HG03575 (cell line): ENCODE measurements around the gene SAMD3.
"Not testable (repeated sequence)": the region's sequence is repeated elsewhere in the genome, so short reads cannot be mapped to it uniquely, and the experiment has no call there.

Experiments
- ATAC-seq: cut with Tn5 transposase; IDR thresholded peaks from one replicate; pipeline ENCODE4 v1.9.1; 2021; ENCODE audit not compliant: unreplicated experiment, insufficient number of reproducible peaks, low FRiP score; ENCODE audit errors: extremely low read depth

The SAMD3 gene

DNA sequence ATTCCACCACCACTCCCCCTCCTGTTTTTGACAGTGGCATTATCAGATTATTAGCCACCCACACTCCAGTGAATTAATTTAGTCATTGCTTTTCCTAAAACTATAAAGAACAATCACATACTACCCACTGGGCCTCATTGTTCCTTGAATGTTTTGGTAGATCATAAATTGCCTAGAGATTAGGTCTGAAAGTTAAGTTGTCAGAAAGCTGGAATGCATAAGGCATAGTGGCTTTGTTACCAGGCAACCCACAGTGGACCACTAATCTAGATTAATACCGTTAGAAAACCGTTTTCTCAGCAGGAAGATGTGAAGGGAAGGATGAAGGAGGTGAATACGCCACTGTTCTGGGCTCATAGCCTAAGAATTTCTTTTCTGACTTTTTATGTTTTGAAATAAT, 75.6 kb downstream of the SAMD3 start:
- ATAC-seq, result no peak

DNA sequence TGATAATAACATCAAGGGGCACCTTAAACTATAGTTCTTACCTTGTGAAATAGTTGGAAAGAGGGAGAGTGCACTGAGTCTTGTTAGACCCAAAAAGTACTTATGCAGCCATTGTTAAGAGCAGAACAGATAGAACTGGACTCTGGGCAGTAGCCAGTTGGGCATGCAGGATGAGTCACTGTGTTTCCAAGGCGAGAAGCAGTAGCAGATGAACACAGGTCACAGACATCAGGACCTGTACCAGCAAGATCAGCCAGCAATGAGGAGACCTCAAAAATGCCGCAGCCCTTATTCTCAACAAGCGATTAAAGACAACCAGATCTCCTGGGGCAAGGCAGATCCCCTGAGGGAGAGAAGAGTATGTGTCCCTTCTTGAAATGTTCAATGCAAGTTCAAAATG, 79.0 kb downstream of the SAMD3 start:
- no peak for ATAC-seq

- ATAC-seq, result no peak
These were observed 82.7 kb downstream of the SAMD3 start for GRCh38 chr6:130140084-130140483.

- no peak for ATAC-seq
These were observed 83.9 kb downstream of the SAMD3 start for GRCh38 chr6:130138909-130139242.

DNA sequence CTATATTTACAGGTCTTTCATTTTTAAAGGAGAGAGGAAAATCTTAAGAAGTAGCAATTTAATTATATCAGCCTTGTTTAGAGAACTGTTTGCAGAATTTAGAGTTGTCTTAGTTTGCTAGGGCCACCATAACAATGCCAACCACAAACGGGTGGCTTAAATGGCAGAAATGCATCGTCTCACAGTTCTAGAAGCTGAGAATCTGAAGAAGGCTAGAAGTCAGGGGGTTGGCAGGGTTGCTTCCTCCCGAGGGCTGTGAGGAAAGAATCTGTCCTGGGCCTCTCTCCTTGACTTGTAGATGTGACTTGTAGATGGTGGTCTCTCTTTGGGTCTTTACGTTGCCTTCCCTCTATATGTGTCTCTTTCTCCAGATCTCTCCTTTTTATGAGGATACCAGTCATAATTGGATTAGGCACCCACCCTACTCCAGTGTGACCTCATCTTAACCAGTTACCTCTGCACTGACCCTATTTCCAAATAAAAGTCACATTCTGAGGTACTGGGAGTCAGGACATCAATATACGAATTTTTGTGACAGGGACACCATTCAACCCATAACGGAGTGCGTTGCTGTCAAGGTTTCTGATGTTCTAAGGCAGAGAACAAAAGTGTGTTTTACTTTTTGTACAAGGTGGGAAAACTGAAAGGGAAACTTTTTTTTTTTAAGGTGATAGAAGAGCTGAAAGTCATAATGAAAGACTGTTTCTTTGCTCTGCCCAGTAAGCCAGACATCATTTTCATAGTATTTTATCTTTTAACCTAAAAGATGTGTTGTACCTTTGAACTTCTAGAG, 84.4 kb downstream of the SAMD3 start:
- ATAC-seq, result no peak

- no peak for ATAC-seq
These were observed 86.0 kb downstream of the SAMD3 start for GRCh38 chr6:130136798-130137197.

DNA sequence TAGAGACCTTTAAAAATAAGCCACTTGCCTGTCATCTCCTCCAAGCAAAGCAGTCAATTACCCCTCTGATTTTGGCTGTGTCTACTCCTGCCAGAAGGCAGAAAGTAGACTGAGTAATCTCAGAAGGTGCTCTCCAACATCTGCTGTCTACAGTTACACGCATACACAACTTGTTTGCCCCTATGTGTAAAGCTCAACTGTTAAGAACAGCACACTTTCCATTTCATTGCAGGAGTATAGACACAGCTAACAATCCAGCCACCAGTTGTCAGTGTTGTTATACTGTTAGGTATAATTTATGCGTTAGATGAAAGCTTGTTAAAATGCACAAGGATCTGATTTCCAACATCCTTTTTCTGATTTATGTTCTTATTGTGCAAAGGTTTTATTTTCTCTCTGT, 88.2 kb downstream of the SAMD3 start:
- no peak for ATAC-seq

DNA sequence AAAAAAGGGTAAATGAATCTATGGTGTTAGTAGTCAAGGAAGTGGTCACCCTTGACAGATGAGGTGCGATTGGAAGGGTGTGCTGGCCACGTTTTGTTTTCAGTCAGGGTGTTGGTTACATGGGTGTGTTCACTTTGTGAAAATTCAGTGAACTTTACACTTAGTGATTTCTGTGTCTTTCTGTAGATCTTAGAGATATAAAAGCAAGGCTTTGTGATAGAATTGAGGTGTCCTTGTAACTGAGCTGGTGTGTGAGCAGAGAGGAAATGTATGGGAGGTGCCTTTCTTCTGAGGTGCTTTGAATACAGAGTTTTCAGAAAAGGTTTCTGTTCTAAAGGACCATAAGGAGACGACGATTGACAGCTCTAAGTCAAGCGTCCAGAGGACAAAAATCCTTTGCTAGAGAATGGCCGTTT, 90.5 kb downstream of the SAMD3 start:
- peak; percentile 64 for ATAC-seq

- no peak for ATAC-seq
These were observed 92.9 kb downstream of the SAMD3 start for GRCh38 chr6:130129762-130130246.

- no peak for ATAC-seq
These were observed 94.4 kb downstream of the SAMD3 start for GRCh38 chr6:130128326-130128725.

- ATAC-seq, result no peak
These were observed 95.6 kb downstream of the SAMD3 start for GRCh38 chr6:130127195-130127594.

DNA sequence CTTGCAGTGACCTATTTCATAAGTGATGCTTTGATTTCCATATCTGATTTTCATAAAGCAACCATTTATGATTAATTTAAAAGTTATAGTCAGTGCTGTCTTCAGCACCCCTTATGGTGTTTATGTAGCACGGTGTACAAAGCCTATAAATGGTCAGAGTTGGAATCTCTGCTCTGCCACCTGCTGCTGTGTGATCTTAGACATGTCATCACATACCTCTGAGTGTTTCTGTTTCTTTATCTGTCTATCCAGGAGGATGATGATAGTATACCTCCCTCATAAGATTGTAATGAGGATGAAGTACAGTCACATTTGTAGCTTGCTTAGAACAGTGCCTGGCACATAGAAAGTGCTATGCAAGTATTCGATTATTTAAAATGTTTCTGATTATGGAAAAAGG, 100.5 kb downstream of the SAMD3 start:
- ATAC-seq, result no peak

DNA sequence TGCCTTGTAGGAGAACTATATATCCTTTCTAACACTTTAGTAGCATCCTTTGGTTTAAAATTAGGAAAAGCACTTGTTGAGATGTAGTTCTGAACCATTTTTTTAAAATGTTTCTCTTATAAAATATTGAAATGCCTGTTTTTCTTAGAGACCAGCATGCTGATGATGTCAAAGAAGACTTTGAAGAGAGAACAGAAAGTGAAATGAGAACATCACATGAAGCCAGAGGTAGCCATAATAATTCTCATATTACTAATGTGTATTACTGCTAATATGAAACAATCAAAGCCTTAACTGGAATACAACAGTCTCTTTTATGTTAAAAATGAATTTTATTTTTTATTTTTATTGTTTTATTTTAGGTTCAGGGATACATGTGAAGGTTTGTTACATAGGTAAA, 102.0 kb downstream of the SAMD3 start:
- ATAC-seq, result no peak

GRCh38 chr6:130119211-130119610, 103.5 kb downstream of the SAMD3 start:
- no peak for ATAC-seq

DNA sequence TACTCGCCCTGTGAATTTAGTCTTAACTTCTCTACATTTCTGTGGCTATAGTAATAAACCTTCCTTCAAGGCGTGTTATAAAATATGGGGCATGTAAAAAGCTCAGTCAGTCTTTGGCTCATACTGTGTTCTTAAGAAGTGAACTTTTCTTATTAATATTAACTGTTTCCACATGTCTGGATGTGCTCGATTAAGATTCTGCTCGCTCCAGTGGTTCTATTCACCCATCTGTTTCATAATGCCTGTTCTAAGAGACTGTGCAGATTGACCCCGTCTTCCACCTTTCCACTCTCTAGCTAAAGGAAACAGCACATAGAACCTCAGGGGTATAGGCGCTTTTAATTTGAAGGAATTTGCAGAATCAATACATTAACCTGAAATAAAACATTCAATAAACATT, 104.5 kb downstream of the SAMD3 start:
- no peak for ATAC-seq

DNA sequence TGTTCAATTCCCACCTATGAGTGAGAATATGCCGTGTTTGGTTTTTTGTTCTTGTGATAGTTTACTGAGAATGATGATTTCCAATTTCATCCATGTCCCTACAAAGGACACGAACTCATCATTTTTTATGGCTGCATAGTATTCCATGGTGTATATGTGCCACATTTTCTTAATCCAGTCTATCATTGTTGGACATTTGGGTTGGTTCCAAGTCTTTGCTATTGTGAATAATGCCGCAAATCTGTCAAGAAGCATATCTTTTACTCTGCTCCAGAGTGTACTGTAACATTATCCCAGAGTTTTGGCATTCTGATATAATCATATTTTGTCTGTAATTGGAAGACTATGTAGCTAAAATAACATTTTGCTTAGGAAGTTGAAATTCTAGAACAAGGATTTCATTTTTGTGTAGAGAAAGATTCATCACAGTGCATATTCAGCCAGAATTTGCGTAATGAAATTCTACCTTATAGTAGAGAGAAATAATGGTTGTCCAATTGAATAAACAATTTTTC, 105.5 kb downstream of the SAMD3 start:
- not testable (repeated sequence) for ATAC-seq

- no peak for ATAC-seq
These were observed 106.5 kb downstream of the SAMD3 start for GRCh38 chr6:130116273-130116672.

- ATAC-seq, result peak; percentile 76
These were observed 107.7 kb downstream of the SAMD3 start for GRCh38 chr6:130115036-130115435.

DNA sequence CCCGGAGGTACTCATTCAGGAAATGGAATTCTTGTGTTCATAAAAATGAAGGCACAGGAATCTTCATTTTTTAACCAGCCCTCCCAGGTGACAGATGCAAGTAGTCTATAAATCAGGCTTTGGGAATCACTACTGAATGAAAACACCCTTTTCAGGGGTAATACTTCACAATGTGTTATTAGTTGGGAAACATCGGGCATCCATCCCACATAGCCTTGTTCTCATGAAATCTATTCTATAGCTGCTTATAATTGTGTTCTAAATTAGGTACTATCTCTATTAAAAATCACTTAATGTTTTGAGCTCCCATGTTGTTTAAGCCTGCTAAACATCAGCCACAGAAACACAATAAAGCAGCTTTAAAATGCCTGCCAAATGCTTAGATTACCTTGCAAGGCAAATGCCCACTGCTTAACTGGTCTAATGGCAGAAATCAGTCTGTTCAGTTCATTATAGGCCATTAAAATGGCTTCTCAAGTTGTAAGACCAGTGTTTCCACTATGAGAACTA, 109.5 kb downstream of the SAMD3 start:
- ATAC-seq, result no peak

GRCh38 chr6:130111031-130111430, 111.7 kb downstream of the SAMD3 start:
- ATAC-seq, result no peak

DNA sequence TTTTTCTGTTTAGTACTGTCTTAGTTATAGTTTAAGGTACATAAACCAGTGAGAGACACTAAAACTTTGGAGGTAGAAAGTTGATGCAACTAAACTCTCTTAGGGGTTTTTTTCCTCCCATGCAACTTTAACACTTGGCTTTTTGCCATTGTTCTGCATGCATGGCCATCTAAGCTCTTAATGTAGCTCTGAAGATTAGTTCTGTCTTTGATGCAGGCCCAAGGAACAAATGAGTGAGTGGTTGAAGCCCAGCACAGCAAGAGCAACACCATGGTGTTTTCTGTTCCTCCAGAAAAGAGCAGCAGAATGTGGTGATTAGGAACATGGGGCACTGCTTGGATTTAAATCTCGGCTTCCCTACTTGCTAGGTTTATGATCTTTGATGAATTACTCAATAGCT, 115.0 kb downstream of the SAMD3 start:
- ATAC-seq, result no peak
